PC-3 (cell line): ENCODE data around the gene TBPL2. TPM values are rescaled to one million over a fixed set of nuclear protein-coding genes. Genes with fewer than 3 reads are reported as not detected.
"Not testable (repeated sequence)": the region's sequence is repeated elsewhere in the genome, so short reads cannot be mapped to it uniquely, and the experiment has no call there.

ENCODE experiments used
- ATAC-seq: fragments of 200-7000 bp; cut with Tn5 transposase; 2 replicates; pipeline ENCODE4 v1.9.1; 2020; ENCODE audit warnings: mild to moderate bottlenecking, moderate library complexity
- BruUV-seq: library from RNA; stranded (reverse); fragments of 400-500 nt; replicated peaks from 2 replicates; lab custom pipeline; 2021; lab: Mats Ljungman, UMichigan
- CTCF ChIA-PET: fragments of 300-600 bp; sonication (Branson Sonifier 250); formaldehyde crosslinking; loops from one replicate; lab custom pipeline; 2022; ENCODE audit warnings: antibody characterized with exemption; lab: Charles Lee
- POLR2A ChIA-PET: fragments of 300-600 bp; sonication (Branson Sonifier 250); formaldehyde crosslinking; loops from one replicate; lab custom pipeline; 2022; ENCODE audit warnings: antibody characterized with exemption; ENCODE audit not compliant: unreplicated experiment; lab: Charles Lee
- DNase-seq: peaks from one replicate; pipeline ENCODE4 v3.0.0-alpha.2; 2015
- H2AFZ ChIP-seq: fragments of 300-600 bp; sonication (generic); 2 replicates; pipeline ENCODE4 v1.6.0; 2016; ENCODE audit warnings: antibody characterized with exemption, low read length
- H3F3A ChIP-seq: fragments of 300-600 bp; sonication (generic); one replicate; pipeline ENCODE4 v1.6.0; 2017; ENCODE audit warnings: antibody characterized with exemption, low read length, control low read depth, mild to moderate bottlenecking; ENCODE audit not compliant: unreplicated experiment
- H3K27ac ChIP-seq: fragments of 300-600 bp; sonication (generic); 2 replicates; pipeline ENCODE4 v1.5.1; 2016; ENCODE audit warnings: mild to moderate bottlenecking, low read length
- H3K27me3 ChIP-seq: fragments of 300-600 bp; sonication (generic); 2 replicates; pipeline ENCODE4 v1.6.1; 2016; ENCODE audit warnings: low read length, mixed read lengths
- H3K36me3 ChIP-seq: fragments of 300-600 bp; sonication (generic); 2 replicates; pipeline ENCODE4 v1.6.1; 2016; ENCODE audit warnings: low read depth, mixed run types, low read length, mixed read lengths
- H3K4me1 ChIP-seq: fragments of 300-600 bp; sonication (generic); 2 replicates; pipeline ENCODE4 v1.5.1; 2016; ENCODE audit warnings: low read length; ENCODE audit not compliant: insufficient read depth
- H3K4me2 ChIP-seq: fragments of 300-600 bp; sonication (generic); 2 replicates; pipeline ENCODE4 v1.6.0; 2016; ENCODE audit warnings: low read length
- H3K4me3 ChIP-seq: fragments of 300-600 bp; sonication (generic); 2 replicates; pipeline ENCODE4 v1.5.1; 2016; ENCODE audit warnings: mild to moderate bottlenecking, low read length, mixed read lengths
- H3K79me2 ChIP-seq: fragments of 300-600 bp; sonication (generic); 2 replicates; pipeline ENCODE4 v1.6.1; 2017; ENCODE audit warnings: low read length, mixed read lengths
- H3K9ac ChIP-seq: fragments of 300-600 bp; sonication (generic); 2 replicates; pipeline ENCODE4 v1.6.0; 2016; ENCODE audit warnings: mild to moderate bottlenecking, low read length
- H3K9me2 ChIP-seq: fragments of 300-600 bp; sonication (generic); replicated peaks from 2 replicates; pipeline ENCODE4 v1.6.1; 2016; ENCODE audit warnings: mixed run types, low read length, mixed read lengths
- H3K9me3 ChIP-seq: fragments of 300-600 bp; sonication (generic); 2 replicates; pipeline ENCODE4 v1.6.1; 2016; ENCODE audit warnings: low read length, mixed read lengths
- H4K20me1 ChIP-seq: fragments of 300-600 bp; sonication (generic); 2 replicates; pipeline ENCODE4 v1.6.1; 2016; ENCODE audit warnings: low read length, mixed read lengths
- EZH2 ChIP-seq: fragments of 300-600 bp; sonication (generic); IDR thresholded peaks from one replicate; pipeline ENCODE4 v1.6.1; 2017; ENCODE audit warnings: antibody characterized with exemption, mild to moderate bottlenecking, low read length; ENCODE audit not compliant: unreplicated experiment
- EZH2phosphoT487 ChIP-seq: fragments of 300-600 bp; sonication (generic); IDR thresholded peaks from 2 replicates; pipeline ENCODE4 v1.6.1; 2018; ENCODE audit warnings: mild to moderate bottlenecking, antibody characterized with exemption, low read length, borderline replicate concordance
- intact Hi-C: fragments of 100-400 bp; cut with micrococcal nuclease; formaldehyde crosslinking; loops from 2 replicates; pipeline ENCODE4 v1.9.0; 2023
- total RNA-seq: library from RNA; depleted of rRNA; stranded (reverse); fragments of >200 nt; gene quantifications from 2 replicates; pipeline ENCODE4 v1.2.3, GENCODE V29; 2014
- TF ChIP-seq, protein P1 (sequence below): fragments of 300-600 bp; sonication (generic); conservative IDR thresholded peaks from 2 replicates; pipeline ENCODE4 v1.5.1; 2017; ENCODE audit warnings: antibody characterized with exemption, low read depth, mild to moderate bottlenecking, low read length

Gene TBPL2
- total RNA-seq, 1 experiment from 2014 or later, result not detected

DNA sequence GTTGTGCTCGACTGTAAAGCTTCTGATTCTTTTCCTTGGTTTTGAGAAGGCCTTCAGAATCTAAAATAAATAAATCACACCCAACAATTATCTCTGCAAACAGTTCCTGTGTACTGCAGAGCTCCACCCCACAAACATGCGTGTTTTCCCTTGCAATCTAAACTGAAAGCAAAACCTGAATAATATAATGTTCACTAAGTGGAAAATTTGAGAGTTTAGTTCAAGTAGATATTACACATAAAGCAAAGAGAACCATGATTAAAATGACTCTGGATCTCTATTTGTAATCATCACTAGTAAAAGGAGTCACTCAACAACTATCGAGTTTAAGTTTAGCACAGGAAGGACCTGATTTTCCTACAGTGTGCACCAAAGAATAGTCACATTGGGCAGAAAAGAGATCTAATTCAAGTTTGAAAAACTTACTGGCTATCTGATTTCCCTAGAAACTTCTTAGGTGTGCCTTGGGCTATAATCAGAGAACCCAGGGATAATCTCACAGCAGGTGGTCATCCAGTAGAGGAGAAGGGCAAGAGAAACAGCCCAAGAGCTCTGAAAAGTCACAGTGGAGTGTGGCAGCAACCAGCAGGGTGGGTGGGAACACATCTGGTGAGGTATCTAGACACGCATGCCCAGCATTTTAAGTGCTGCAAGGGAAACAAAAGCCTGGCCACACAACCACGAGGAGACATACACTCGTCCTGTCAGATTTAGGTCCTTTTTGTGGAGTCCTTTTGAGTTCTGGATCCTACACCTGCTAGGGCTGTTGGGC is 54.2 kb downstream of the TBPL2 start:
- Histone ChIP-seq H3K9me3 (no peaks in the 10 kb centered on the region), H3K9me2 (no peaks in the 10 kb centered on the region), H3K4me3 (no peak overlapping the region; the same call in 1 of the 2 replicates), H3K79me2 (no peaks in the 10 kb centered on the region), H4K20me1 (no peaks in the 10 kb centered on the region), H3K4me1 (peaks cover 69% of the 10 kb centered on the region), H2AFZ (no peak overlapping the region), H3K27ac (peak overlapping the region; percentile 79), H3K36me3 (peaks cover 24% of the 10 kb centered on the region), H3K4me2 (peak overlapping the region; percentile 38), H3K27me3 (no peaks in the 10 kb centered on the region), H3K9ac (peak overlapping the region; percentile 2; the same call in 1 of the 2 replicates), H3F3A (peaks cover 4% of the 10 kb centered on the region)
- intact Hi-C loops, result no loop called here
- CTCF ChIA-PET, result no interaction called here
- POLR2A ChIA-PET, result no interaction called here
- no peak for ATAC-seq
- DNase-seq, result no peak
- BruUV-seq, result no TSS peak
- TF ChIP-seq EZH2phosphoT487 (no peak), EZH2 (no peak)
- TF ChIP-seq, protein P1, sequence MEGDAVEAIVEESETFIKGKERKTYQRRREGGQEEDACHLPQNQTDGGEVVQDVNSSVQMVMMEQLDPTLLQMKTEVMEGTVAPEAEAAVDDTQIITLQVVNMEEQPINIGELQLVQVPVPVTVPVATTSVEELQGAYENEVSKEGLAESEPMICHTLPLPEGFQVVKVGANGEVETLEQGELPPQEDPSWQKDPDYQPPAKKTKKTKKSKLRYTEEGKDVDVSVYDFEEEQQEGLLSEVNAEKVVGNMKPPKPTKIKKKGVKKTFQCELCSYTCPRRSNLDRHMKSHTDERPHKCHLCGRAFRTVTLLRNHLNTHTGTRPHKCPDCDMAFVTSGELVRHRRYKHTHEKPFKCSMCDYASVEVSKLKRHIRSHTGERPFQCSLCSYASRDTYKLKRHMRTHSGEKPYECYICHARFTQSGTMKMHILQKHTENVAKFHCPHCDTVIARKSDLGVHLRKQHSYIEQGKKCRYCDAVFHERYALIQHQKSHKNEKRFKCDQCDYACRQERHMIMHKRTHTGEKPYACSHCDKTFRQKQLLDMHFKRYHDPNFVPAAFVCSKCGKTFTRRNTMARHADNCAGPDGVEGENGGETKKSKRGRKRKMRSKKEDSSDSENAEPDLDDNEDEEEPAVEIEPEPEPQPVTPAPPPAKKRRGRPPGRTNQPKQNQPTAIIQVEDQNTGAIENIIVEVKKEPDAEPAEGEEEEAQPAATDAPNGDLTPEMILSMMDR, result no peak

DNA sequence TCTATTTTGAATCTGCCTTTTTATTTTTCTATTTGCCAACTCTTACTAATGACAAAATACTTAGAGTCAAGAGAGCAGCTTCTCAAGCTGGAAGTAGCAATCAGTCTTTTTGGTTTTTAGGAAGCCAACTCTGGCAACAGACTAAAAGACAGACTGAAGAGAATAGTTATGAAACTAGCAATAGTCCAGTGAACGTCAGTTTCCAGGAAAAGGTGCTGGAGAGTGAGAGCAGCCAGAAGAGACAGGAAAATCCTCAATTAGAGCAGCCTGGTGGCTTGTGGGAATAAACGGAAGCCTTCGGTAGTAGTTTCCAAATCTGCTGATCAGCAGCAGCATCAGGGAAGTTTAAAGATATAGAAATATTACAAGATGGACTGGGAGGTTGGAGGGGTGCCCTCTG is 55.9 kb downstream of the TBPL2 start:
- no peak overlapping the region for H2AFZ ChIP-seq
- ChIA-PET CTCF (no interaction called here), POLR2A (no interaction called here)
- H3K27me3 ChIP-seq, result no peaks in the 10 kb centered on the region
- H3K36me3 ChIP-seq, result peaks cover 26% of the 10 kb centered on the region
- no peaks in the 10 kb centered on the region for H3K9me3 ChIP-seq
- no peak overlapping the region for H3K9ac ChIP-seq
- ATAC-seq, result no peak
- TF ChIP-seq EZH2phosphoT487, result no peak
- no peak for TF ChIP-seq EZH2
- TF ChIP-seq, protein P1, result no peak
- H3F3A ChIP-seq, result peaks cover 4% of the 10 kb centered on the region
- H3K4me2 ChIP-seq, result no peak overlapping the region
- H3K79me2 ChIP-seq, result no peaks in the 10 kb centered on the region
- no peak for DNase-seq
- H3K27ac ChIP-seq, result peak overlapping the region; percentile 79; the same call in 1 of the 2 replicates
- BruUV-seq, result no TSS peak
- no peaks in the 10 kb centered on the region for H3K9me2 ChIP-seq
- peaks cover 68% of the 10 kb centered on the region for H3K4me1 ChIP-seq
- no peak overlapping the region for H3K4me3 ChIP-seq
- intact Hi-C loops, result no loop called here
- H4K20me1 ChIP-seq, result no peaks in the 10 kb centered on the region

DNA sequence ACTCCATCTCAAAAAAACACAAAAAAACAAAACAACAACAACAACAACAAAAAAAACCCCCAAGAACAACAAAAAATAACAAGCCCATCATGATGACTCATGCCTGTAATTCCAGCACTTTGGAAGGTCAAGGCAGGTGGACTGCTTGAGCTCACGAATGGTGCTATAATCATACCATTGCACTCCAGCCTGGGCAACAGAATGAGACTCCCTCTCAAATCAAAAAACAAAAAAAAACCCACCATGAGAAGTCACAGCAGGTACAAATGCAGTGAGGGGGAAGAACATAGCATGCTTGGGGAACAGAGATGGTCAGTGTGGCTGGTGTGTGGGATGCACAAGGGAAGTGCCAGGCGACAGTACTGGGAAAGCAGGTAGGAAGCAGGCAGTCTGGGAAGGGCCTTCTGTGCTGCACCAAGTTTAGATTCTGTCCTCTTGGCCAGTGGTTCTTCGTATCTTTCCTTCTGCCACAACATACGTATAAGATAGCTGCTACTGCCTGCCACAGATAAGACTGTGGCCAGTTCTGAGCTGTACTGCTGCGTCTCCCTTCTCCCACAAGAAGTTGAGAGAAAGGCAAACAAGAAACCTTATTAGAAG is 56.8 kb downstream of the TBPL2 start:
- no peak overlapping the region for H3K4me2 ChIP-seq
- POLR2A ChIA-PET, result no interaction called here
- BruUV-seq, result no TSS peak
- TF ChIP-seq EZH2phosphoT487 (no peak), EZH2 (no peak)
- TF ChIP-seq, protein P1, result no peak
- H3K9me2 ChIP-seq, result no peaks in the 10 kb centered on the region
- H3K79me2 ChIP-seq, result no peaks in the 10 kb centered on the region
- H3K9ac ChIP-seq, result no peak overlapping the region
- H3F3A ChIP-seq, result peaks cover 2% of the 10 kb centered on the region
- CTCF ChIA-PET, result no interaction called here
- H3K27ac ChIP-seq, result no peak overlapping the region
- H3K4me1 ChIP-seq, result peaks cover 59% of the 10 kb centered on the region
- H4K20me1 ChIP-seq, result no peaks in the 10 kb centered on the region
- DNase-seq, result no peak
- no peak overlapping the region for H3K4me3 ChIP-seq
- no peak overlapping the region for H2AFZ ChIP-seq
- intact Hi-C loops, result no loop called here
- no peaks in the 10 kb centered on the region for H3K27me3 ChIP-seq
- H3K36me3 ChIP-seq, result peaks cover 26% of the 10 kb centered on the region
- ATAC-seq, result no peak
- no peaks in the 10 kb centered on the region for H3K9me3 ChIP-seq

DNA sequence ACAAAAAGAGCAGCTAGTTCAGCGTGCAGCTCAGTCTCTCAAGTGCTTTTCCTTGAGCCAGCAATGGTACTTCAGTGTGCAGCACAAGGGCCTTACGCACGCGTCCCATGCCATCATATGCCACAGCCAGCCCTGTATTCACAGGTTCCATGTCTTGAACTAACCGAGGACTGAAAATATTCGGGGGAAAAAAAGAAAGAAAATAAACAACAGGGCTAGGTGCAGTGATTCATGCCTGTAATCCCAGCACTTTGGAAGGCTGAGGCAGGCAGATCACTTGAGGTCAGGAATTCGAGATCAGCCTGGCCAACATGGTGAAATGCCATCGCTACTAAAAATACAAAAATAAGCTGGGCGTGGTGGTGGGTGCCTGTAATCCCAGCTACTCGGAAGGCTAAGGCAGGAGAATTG is 57.4 kb downstream of the TBPL2 start:
- H3K9ac ChIP-seq, POLR2A ChIA-PET, DNase-seq: not testable (repeated sequence)

More for the DNA sequence above, 57.4 kb downstream of the TBPL2 start:
- H3K79me2 ChIP-seq, BruUV-seq, H3K27me3 ChIP-seq, H3K9me2 ChIP-seq, ATAC-seq, H3K9me3 ChIP-seq, CTCF ChIA-PET, H3F3A ChIP-seq, H4K20me1 ChIP-seq, intact Hi-C loops, H3K4me3 ChIP-seq, H3K4me2 ChIP-seq, H3K27ac ChIP-seq, H2AFZ ChIP-seq: not testable (repeated sequence)
- Histone ChIP-seq H3K4me1 (peaks cover 53% of the 10 kb centered on the region), H3K36me3 (peaks cover 26% of the 10 kb centered on the region)
